Osteoblast (primary cell): ENCODE data around the gene TIMM17A. TPM values are rescaled to one million over a fixed set of nuclear protein-coding genes. Genes with fewer than 3 reads are reported as not detected.

Source experiments
- DNase-seq: peaks from one replicate; pipeline ENCODE4 v3.0.0; 2011; ENCODE audit warnings: low spot score, mixed read lengths; ENCODE audit not compliant: insufficient read length; ENCODE audit errors: missing footprints
- H2AFZ ChIP-seq: 2 replicates; pipeline ENCODE4 v1.6.0; 2011; ENCODE audit warnings: mild to moderate bottlenecking, low read length
- H3K27ac ChIP-seq: 2 replicates; pipeline ENCODE4 v1.5.1; 2011; ENCODE audit warnings: mild to moderate bottlenecking, low read depth, low read length, moderate library complexity
- H3K27me3 ChIP-seq: 2 replicates; pipeline ENCODE4 v1.6.0; 2012; ENCODE audit warnings: mild to moderate bottlenecking, control low read depth, inconsistent platforms, low read length, moderate library complexity; ENCODE audit not compliant: insufficient read depth
- H3K36me3 ChIP-seq: 2 replicates; pipeline ENCODE4 v1.5.1; 2011; ENCODE audit warnings: mild to moderate bottlenecking, low read length, control low read depth, moderate library complexity; ENCODE audit not compliant: insufficient read depth
- H3K4me1 ChIP-seq: 2 replicates; pipeline ENCODE4 v1.5.1; 2011; ENCODE audit warnings: mild to moderate bottlenecking, low read length, control low read depth, moderate library complexity; ENCODE audit not compliant: insufficient read depth
- H3K4me2 ChIP-seq: 2 replicates; pipeline ENCODE4 v1.6.0; 2011; ENCODE audit warnings: mild to moderate bottlenecking, low read length; ENCODE audit not compliant: insufficient read depth
- H3K4me3 ChIP-seq: fragments of 200-600 bp; sonication (generic); 3 replicates; pipeline ENCODE4 v1.5.1; 2012; ENCODE audit warnings: mild to moderate bottlenecking, low read length, inconsistent platforms; ENCODE audit not compliant: insufficient read depth
- H3K79me2 ChIP-seq: 2 replicates; pipeline ENCODE4 v1.6.0; 2012; ENCODE audit warnings: mild to moderate bottlenecking, low read length, control low read depth, inconsistent platforms; ENCODE audit not compliant: insufficient read depth
- H3K9me3 ChIP-seq: 2 replicates; pipeline ENCODE4 v1.5.1; 2011; ENCODE audit warnings: low read depth, low read length, control low read depth
- H4K20me1 ChIP-seq: 2 replicates; pipeline ENCODE4 v1.6.0; 2012; ENCODE audit warnings: mild to moderate bottlenecking, low read length, control low read depth; ENCODE audit not compliant: insufficient read depth
- total RNA-seq: library from RNA; depleted of rRNA; stranded (reverse); fragments of >200 nt; gene quantifications from 2 replicates; pipeline ENCODE4 v1.2.3, GENCODE V29; 2012
- TF ChIP-seq, protein P1 (sequence below): IDR thresholded peaks from 2 replicates; pipeline ENCODE4 v1.5.1; 2011; ENCODE audit warnings: mild to moderate bottlenecking, low read depth, low read length, moderate library complexity; ENCODE audit errors: extremely low read depth

Gene TIMM17A
- total RNA-seq, 1 donor: 38.7 TPM

DNA sequence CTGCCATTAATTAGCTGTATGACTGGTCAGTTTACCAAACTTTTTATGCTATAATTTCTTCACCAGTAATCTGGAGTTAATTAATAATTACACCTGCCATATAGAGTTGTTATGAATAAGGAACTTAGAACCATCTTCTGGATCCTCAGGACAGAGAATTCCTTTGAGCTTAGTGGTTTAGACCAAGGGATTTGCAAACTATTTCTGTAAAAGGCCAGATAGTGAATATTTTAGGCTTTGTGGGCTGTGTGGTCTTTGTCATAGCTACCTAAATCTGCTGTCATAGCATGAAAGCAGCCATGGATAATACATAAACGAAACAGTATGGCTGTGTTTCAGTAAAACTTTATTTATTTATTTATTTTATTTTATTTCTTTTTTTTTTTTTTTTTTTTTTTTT, 9.0 kb downstream of the TIMM17A start:
- peaks cover 5% of the 10 kb centered on the region for H4K20me1 ChIP-seq
- peaks cover 37% of the 10 kb centered on the region for H3K79me2 ChIP-seq
- H3K4me3 ChIP-seq: no peak overlapping the region
- H3K4me2 ChIP-seq: no peak overlapping the region
- no peaks in the 10 kb centered on the region for H3K9me3 ChIP-seq
- no peaks in the 10 kb centered on the region for H3K27me3 ChIP-seq
- H3K36me3 ChIP-seq: peaks cover 81% of the 10 kb centered on the region
- no peak overlapping the region for H2AFZ ChIP-seq
- DNase-seq: no peak
- TF ChIP-seq, protein P1, sequence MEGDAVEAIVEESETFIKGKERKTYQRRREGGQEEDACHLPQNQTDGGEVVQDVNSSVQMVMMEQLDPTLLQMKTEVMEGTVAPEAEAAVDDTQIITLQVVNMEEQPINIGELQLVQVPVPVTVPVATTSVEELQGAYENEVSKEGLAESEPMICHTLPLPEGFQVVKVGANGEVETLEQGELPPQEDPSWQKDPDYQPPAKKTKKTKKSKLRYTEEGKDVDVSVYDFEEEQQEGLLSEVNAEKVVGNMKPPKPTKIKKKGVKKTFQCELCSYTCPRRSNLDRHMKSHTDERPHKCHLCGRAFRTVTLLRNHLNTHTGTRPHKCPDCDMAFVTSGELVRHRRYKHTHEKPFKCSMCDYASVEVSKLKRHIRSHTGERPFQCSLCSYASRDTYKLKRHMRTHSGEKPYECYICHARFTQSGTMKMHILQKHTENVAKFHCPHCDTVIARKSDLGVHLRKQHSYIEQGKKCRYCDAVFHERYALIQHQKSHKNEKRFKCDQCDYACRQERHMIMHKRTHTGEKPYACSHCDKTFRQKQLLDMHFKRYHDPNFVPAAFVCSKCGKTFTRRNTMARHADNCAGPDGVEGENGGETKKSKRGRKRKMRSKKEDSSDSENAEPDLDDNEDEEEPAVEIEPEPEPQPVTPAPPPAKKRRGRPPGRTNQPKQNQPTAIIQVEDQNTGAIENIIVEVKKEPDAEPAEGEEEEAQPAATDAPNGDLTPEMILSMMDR: no peak
- H3K27ac ChIP-seq: peak overlapping the region; percentile 28
- H3K4me1 ChIP-seq: peaks cover 7% of the 10 kb centered on the region

DNA sequence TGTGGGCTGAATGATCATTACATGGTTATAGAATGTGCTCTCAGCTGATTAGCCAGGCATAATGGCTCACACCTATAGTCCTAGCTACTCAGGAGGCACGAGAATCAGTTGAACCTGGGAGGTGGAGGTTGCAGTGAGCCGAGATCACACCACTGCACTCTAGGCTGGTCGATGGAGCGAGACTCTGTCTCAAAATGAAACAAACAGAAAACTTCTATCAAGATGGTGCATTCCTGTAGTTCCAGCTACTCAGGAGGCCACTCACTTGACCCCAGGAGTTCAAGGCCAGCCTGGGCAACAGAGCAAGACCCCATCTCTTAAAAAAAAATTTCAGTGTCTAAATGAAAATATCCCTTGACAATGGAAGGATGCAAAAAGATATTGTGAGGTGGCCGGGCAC, 10.9 kb downstream of the TIMM17A start:
- DNase-seq: no peak
- no peaks in the 10 kb centered on the region for H3K9me3 ChIP-seq
- H3K27ac ChIP-seq: no peak overlapping the region
- peaks cover 7% of the 10 kb centered on the region for H3K4me1 ChIP-seq
- TF ChIP-seq, protein P1: no peak
- H3K4me2 ChIP-seq: no peak overlapping the region
- peaks cover 31% of the 10 kb centered on the region for H3K79me2 ChIP-seq
- peaks cover 81% of the 10 kb centered on the region for H3K36me3 ChIP-seq
- H2AFZ ChIP-seq: no peak overlapping the region
- no peak overlapping the region for H3K4me3 ChIP-seq
- no peaks in the 10 kb centered on the region for H3K27me3 ChIP-seq
- peaks cover 5% of the 10 kb centered on the region for H4K20me1 ChIP-seq

DNA sequence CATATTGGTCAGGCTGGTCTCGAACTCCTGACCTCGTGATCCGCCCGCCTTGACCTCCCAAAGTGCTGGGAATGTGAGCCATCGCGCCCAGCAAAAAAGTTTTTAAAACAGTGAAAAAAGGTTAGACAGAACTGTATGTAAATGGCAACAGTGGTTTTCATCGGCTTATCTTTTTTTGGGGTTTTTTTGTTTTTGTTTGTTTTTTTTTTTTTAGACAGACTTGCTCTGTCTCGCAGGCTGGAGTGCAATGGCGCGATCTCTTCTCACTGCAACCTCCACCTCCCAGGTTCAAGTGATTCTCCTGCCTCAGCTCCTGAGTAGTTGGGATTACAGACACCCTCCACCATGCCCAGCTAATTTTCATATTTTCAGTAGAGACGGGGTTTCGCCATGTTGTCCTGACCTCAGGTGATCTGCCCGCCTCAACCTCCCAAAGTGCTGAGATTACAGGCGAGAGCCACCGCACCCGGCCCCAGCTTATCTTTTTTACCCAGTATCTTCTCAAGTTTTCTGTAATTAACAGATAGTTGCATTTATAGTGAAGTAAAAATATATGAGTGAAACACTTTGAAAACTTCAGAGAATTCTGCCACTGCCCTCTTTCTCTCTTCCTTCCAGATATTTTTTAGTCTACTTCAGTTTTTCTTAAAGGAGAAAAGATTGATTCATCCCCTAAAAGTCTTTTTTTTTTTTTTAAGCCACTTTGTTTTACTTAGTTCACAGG, 13.1 kb downstream of the TIMM17A start:
- Histone ChIP-seq H3K9me3 (no peaks in the 10 kb centered on the region), H3K36me3 (peaks cover 61% of the 10 kb centered on the region), H3K27me3 (no peaks in the 10 kb centered on the region), H3K79me2 (peaks cover 20% of the 10 kb centered on the region), H3K4me3 (no peak overlapping the region), H3K27ac (no peak overlapping the region), H3K4me2 (no peak overlapping the region), H3K4me1 (peaks cover 7% of the 10 kb centered on the region), H4K20me1 (peaks cover 3% of the 10 kb centered on the region), H2AFZ (no peak overlapping the region)
- TF ChIP-seq, protein P1: no peak
- DNase-seq: no peak

DNA sequence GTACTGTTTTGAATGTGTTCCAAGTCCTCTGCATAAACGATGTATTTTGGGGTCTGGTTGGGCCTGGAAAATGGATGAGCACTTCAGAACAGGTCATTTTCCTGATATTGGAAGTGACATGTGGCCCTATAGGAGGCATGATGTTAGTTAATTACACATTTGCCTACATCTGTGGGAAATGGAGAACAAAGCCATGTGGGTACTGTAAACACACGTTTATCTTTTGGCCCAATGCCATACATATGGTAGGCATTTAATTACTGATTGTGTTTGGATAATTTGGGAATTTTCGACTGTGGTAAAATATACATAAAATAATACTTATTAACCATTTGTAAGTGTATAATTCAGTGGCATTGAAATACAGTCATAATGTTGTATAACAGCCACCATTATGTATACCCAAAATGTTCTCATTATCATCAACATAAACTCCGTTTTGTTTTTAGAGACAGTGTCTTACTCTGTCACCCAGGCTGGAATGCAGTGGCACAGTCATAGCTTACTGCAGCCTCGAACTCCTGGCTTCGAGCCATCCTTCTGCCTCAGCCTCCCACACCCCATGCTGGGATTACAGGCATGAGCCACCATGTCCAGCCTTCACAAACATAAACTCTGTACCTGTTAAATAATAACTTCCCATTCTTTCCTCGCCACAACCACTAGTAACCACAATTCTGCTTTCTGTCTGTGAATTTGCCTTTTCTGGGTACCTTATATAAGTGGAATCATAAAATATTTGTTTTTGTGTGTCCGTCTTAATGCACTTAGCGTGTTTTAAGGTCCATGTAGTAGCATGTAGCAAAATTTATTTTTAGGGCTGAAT, 15.2 kb downstream of the TIMM17A start:
- Histone ChIP-seq H3K79me2 (peaks cover 15% of the 10 kb centered on the region), H3K27ac (no peak overlapping the region), H3K4me1 (no peaks in the 10 kb centered on the region), H3K9me3 (no peaks in the 10 kb centered on the region), H4K20me1 (peaks cover 3% of the 10 kb centered on the region), H3K4me3 (no peak overlapping the region), H3K4me2 (no peak overlapping the region), H3K27me3 (no peaks in the 10 kb centered on the region), H3K36me3 (peaks cover 44% of the 10 kb centered on the region), H2AFZ (no peak overlapping the region)
- DNase-seq: no peak
- TF ChIP-seq, protein P1: no peak
